IPS DF 4.7 (cell line): Measurements from ENCODE around the gene DPP6.
"Not testable (repeated sequence)": the region's sequence is repeated elsewhere in the genome, so short reads cannot be mapped to it uniquely, and the experiment has no call there.

Source experiments
- DNase-seq: peaks from one replicate; pipeline ENCODE4 v3.0.0-alpha.2; 2013; ENCODE audit warnings: low spot score; ENCODE audit errors: extremely low read depth

The DPP6 gene

GRCh38 chr7:154148791-154149516, 96.8 kb downstream of the DPP6 start:
- DNase-seq = not testable (repeated sequence)

- not testable (repeated sequence) for DNase-seq
These were observed 98.5 kb downstream of the DPP6 start for GRCh38 chr7:154150656-154151055.

DNA sequence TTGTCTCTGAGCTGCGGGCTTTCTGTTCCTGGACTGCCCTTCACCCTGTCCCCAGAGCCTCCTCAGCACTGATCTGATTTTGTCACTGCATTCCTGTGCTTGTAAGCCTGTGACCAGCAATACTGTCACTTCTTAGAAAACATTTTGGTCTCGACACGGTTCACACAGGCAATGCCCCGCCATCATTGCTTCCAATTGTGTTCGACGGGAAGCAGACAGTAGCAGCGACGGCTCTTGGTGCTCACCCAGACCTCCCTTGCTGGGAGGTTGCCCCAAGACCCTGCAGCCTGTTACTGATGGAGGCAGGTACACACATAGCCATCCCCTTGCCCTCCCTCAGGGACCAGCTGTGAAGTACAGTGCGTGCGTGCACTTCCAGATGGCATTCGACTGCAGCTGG, 99.1 kb downstream of the DPP6 start:
- not testable (repeated sequence) for DNase-seq

GRCh38 chr7:154155928-154156327, 103.7 kb downstream of the DPP6 start:
- DNase-seq = not testable (repeated sequence)

DNA sequence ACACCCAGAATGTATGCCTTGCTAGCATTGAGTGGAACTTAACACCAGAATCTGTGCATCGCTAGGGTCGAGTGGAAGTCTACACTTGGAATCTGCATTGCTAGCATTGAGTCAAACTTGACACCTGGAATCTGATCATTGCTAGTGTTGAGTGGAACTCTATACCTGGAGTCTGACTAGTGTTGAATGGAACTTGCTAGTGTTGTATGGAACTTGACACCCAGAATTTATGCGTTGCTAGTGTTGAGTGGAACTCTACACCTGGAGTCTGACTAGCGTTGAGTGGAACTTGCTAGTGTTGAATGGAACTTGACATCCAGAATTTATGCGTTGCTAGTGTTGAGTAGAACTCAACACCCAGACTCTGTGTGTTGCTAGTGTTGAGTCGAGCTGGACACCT, 110.7 kb downstream of the DPP6 start:
- not testable (repeated sequence) for DNase-seq

- not testable (repeated sequence) for DNase-seq
These were observed 111.4 kb downstream of the DPP6 start for GRCh38 chr7:154163642-154164041.

GRCh38 chr7:154167051-154167450, 114.9 kb downstream of the DPP6 start:
- no peak for DNase-seq

DNA sequence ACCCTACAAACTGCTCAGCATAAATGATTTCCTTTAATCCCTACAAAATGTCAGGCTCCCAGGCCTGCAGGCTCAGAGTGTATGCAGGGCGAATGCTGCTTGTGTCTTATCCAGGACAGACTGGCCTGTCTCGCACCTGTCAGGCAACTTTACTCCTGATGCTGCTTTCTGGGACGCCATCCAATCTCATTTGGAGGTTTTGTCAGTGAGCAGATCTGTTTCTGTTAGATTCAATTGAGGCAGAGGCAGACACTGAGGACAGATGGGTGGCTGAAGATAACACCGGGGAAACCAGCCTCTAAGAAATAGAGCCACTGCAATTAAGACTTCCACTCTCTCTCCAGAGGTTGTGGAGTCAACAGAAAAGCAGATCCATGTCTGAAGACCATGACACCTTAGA, 115.6 kb downstream of the DPP6 start:
- DNase-seq = no peak

DNA sequence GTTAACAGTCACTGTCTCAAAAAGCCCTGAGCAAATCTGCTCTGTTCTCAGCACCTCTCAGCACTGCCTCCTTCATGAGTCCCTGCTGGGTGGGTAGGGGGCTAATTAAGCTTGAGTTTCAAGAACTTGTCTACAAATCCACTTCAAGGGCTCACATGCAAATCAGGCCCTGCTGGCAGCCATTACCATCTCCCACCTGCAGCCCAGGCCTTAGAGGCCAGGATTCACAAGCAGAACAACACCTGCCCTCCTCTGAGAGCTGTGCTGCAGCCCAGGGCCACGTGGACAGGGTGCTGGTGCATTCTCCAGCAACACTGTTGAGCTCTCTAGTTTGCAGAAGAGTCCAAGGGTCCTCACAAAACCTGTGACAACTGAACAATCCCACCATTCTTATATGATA, 119.2 kb downstream of the DPP6 start:
- DNase-seq = no peak

DNA sequence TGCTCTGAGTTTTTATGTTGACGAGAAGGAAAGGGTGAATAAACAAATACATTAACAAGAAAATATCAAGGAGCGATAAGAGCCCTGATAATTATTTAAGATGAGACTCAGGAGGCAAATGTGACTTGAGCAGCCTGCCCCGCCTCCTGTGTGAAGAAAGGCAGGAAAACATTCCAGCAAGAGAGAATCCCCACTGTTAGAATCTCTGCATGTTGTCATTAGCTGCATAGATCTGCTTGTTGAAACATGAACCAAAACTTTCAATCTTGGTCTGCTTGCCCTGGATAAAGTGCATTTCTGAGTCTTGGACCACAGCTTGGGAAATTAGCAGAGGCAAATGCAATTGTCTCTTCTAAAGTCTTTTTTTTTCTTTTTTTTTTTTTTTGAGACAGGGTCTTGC, 120.0 kb downstream of the DPP6 start:
- no peak for DNase-seq

DNA sequence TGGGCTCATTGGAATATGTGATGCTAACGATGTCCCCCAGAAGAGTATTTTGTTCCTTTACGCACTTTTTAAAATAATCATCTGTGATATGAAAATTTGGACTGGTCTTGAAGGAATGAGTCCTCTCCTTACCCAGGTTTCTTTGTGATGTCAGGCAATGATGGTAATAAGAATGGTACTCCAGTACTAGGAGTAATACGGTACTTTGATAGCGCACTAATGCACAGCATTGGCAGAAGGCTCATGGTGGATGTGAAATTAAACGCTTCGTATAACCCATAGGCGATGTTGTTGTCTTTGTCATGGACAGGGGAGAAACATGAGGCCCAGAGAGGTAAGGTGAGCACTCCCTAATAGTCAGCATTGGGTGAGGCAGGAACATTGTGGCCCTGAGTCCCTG, 125.4 kb downstream of the DPP6 start:
- no peak for DNase-seq

- no peak for DNase-seq
These were observed 126.7 kb downstream of the DPP6 start for GRCh38 chr7:154178895-154179294.

GRCh38 chr7:154183482-154183881, 131.3 kb downstream of the DPP6 start:
- DNase-seq = no peak

DNA sequence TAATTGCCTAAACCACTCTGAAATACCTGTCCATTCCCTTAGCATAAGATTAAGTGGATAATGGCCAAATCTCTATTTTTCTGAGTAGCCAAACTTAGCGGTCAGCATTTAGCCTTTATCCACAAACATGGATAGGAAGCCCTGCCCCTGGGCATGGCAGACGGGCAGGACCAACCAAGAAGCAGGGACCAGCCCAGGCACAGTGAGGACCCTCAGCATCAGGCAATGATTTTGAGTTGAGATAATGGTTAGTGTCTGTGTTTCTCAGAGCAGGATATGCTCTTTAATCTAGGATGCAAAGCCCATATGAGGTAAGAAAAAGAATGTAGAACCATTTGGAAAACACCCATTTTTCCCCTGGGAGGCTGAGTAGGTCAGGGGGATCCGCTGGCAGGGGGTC, 131.7 kb downstream of the DPP6 start:
- DNase-seq = no peak

DNA sequence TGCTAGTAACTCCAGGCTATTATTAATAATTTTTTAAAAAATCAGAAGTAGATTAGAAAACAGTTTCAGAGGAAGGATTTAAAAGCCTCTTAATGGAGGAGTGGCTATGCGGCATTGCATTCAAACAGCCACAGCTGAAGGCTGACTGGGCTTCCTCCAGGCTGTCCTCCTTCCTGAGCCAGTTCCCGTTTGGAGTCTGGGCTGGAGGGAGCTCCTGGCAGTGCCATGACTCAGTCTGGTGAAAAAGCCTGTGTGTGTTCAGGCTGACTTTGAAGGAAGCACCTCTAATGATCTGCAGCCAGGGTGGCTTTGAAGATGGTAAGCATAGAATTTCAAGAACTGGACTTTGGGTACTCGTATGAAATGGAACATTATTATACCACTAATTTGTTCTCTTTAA, 134.6 kb downstream of the DPP6 start:
- no peak for DNase-seq

DNA sequence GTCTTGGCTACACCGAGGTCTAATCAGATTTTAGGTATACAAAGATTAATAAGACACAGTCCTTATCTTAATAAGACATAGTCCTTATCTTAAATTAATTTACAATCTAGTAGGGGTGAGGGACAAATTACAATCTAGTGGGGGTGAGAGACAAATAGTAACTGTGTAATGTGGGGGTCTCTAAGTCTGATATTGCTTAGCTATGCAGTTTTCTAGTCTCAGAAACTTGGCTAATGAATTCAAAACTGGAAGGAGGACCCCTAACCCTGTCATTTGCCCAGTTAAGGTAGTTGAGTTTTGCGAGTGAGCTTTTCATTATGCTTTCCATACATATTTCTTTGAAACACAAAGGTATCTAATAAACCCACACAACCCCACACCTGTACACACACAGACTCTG, 136.1 kb downstream of the DPP6 start:
- DNase-seq = no peak

- no peak for DNase-seq
These were observed 143.1 kb downstream of the DPP6 start for GRCh38 chr7:154195266-154195665.

DNA sequence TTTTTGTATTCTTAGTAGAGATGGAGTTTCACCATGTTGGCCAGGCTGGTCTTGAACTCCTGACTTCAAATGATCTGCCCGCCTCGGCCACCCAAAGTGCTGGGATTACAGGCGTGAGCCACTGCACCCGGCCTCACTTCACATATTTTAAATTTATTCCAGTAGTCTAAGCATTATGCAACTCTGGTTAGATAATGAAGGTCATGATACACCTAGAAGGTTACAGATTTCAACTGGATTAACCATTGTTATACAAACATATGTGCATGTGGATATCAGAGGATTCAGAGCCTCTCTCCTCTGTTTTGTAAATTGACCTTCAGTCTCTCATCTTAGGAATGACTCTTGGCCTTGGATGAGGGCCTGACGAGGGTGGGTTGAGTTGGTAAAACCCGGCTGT, 146.3 kb downstream of the DPP6 start:
- no peak for DNase-seq

DNA sequence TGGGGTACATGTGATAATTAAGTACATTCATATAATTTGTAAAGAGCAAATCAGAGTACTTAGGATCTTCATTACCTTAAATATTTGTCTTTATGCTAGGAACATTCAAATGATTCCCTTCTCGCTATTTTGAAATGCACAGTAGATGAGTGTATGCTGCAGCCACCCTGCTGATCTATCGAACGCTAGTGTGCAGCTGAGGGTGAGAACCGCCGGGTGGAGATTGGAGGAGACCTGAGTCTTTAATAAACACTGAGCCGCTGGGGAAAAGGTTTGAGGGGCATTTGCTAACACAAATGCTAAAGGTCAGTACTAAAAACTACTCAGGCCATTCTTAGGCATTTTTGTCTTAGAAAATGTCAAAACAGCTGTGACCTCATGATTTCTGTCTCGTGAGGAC, 148.0 kb downstream of the DPP6 start:
- no peak for DNase-seq

DNA sequence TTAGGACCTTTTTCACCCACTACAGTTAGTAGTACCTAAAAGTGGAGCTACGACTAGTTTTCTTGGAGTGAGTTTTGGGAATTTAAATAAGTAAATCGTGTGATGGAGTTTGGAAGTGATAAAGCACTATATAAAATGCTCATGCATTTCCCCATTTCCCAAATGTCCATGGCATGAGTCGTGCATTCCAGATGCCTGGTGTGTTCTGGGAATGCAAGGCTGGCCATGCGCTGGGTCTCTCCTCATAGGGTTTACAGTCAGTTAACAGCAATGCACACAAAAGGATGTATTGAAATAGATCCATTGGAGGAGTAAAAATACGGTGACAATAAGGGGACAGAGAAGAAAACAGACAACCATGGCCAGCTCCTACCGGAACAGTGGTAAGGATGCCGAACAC, 149.8 kb downstream of the DPP6 start:
- no peak for DNase-seq

GRCh38 chr7:154204046-154204445, 151.8 kb downstream of the DPP6 start:
- DNase-seq = no peak

GRCh38 chr7:154212861-154213260, 160.7 kb downstream of the DPP6 start:
- DNase-seq = no peak

DNA sequence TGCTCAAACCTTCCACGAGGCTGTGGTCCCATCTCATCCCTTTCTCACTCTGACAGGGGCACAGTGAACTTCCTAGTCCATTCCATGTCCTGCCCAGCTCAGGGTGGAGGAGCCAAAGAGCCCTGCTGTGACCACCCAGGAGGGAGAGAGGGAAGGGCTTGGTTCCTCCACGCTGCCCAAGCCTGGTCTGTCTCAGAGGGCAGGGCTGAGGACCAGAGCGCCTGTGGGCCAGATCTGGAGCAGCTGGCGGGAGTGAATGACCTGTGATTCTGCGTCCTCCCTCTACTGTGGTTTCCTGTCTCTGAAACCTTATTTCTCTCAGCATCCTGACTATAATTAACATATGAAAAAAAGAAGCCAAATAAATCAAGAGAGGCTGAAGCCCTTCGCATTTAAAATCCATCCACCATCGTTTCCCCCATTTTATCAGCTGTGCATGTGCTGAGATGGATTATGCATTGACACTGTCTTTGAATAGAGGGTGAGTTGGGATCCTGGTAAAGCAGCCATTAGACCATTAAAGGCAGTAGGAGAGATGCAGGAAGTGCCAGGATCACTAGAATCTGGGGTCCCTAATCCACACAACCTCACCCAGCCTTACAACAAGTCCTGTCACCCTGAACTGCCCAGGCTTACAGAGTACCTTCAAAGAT, 165.6 kb downstream of the DPP6 start:
- DNase-seq = no peak
